Left ventricle myocardium inferior (tissue), 1 donor: ENCODE results near the gene ROR1. TPM values are rescaled to one million over a fixed set of nuclear protein-coding genes. Genes with fewer than 3 reads are reported as not detected.

Experiments
- DNase-seq: peaks from one replicate; pipeline ENCODE4 v3.0.0-alpha.2; 2020
- H3K27ac ChIP-seq: fragments of 200-600 bp; replicated peaks from 2 replicates; pipeline ENCODE4 v1.8.0; 2021
- H3K27me3 ChIP-seq: fragments of 200-600 bp; 2 replicates; pipeline ENCODE4 v1.8.0; 2021; ENCODE audit warnings: low read depth
- H3K36me3 ChIP-seq: fragments of 200-600 bp; 2 replicates; pipeline ENCODE4 v1.8.0; 2021
- H3K4me1 ChIP-seq: fragments of 200-600 bp; 2 replicates; pipeline ENCODE4 v1.8.0; 2021
- H3K4me3 ChIP-seq: fragments of 200-600 bp; 2 replicates; pipeline ENCODE4 v1.8.0; 2021; ENCODE audit warnings: mild to moderate bottlenecking, moderate library complexity
- H3K9me3 ChIP-seq: fragments of 200-600 bp; replicated peaks from 2 replicates; pipeline ENCODE4 v1.8.0; 2021
- intact Hi-C: fragments of 100-400 bp; cut with micrococcal nuclease; formaldehyde crosslinking; loops from one replicate; pipeline ENCODE4 v1.11.0; 2022
- total RNA-seq: library from RNA; stranded (reverse); fragmentation: NEBNext Ultra II Directional; extraction: Animal tissue kit (Norgen Biotek cat#: 25700); gene quantifications from one replicate; pipeline ENCODE4 v1.2.1, GENCODE V29; 2021
- TF ChIP-seq, protein P1 (sequence below): fragments of 200-600 bp; IDR thresholded peaks from 2 replicates; pipeline ENCODE4 v1.8.0; 2021; ENCODE audit warnings: antibody characterized with exemption, mild to moderate bottlenecking, borderline replicate concordance
- donor health status: DM: no; HTN: yes; CAD: no; lungs with severe emphysema.

The ROR1 gene
- total RNA-seq, 1 donor from 2014 or later = 14.0 TPM

DNA sequence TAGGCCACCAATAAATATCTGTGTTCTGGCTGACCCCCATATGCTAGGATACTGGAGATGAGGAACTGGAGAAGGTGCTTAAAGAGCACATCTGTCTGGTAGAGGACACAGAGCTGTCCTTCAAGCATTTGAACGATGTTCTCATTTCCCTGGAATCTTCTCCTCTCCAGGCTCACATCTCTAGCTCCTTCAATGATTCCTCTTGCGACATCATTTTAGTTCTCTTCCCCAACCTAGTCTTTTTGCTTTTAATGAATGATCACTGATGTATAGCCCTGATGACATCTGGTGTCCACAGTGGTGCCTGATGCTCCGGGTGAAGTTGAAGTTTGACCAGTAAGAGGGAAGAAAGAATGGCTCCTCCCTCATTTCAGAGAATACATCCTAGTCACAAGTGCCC lies 348.8 kb downstream of the ROR1 start:
- TF ChIP-seq, protein P1, sequence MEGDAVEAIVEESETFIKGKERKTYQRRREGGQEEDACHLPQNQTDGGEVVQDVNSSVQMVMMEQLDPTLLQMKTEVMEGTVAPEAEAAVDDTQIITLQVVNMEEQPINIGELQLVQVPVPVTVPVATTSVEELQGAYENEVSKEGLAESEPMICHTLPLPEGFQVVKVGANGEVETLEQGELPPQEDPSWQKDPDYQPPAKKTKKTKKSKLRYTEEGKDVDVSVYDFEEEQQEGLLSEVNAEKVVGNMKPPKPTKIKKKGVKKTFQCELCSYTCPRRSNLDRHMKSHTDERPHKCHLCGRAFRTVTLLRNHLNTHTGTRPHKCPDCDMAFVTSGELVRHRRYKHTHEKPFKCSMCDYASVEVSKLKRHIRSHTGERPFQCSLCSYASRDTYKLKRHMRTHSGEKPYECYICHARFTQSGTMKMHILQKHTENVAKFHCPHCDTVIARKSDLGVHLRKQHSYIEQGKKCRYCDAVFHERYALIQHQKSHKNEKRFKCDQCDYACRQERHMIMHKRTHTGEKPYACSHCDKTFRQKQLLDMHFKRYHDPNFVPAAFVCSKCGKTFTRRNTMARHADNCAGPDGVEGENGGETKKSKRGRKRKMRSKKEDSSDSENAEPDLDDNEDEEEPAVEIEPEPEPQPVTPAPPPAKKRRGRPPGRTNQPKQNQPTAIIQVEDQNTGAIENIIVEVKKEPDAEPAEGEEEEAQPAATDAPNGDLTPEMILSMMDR = no peak

DNA sequence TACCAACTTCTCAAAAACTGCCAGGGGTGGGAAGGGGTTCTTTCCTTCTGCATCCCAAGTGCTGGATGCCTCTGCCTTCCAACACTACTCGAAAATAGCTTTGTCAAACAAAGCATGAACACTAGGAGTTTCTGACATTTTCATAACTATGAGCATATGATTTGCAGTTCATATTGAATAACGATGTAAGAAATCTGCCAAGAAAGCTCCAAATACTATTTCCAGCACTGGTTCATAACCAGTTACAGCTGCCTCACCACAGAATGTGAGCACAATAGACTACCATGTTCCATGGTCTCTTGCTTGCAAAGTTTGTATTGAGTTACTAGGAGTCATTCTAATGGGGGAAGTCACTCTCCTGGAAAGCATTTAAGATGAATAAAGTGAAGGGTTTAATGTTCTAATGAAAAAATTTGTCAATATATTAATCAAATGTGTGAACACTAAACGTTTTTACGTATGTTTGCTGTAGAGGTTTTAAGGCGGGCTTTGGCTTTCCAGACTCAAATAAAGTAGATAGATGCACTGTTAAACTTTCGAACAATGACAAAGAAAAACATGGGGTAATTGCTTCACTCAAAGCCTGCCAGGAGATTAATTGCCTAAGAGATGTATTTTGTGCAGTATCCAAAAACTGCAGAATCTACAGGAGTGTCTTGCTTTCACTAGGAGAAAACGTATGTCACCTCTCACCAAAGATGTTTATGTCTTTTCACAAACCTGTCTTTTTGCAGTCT lies 351.1 kb downstream of the ROR1 start:
- no peak overlapping the region for H3K4me3 ChIP-seq
- no peak overlapping the region for H3K27ac ChIP-seq
- H3K9me3 ChIP-seq = no peaks in the 10 kb centered on the region
- TF ChIP-seq, protein P1 = no peak
- no peak for DNase-seq
- no peaks in the 10 kb centered on the region for H3K27me3 ChIP-seq
- intact Hi-C loops = no loop called here
- H3K4me1 ChIP-seq = peaks cover 7% of the 10 kb centered on the region
- no peaks in the 10 kb centered on the region for H3K36me3 ChIP-seq

More for the DNA sequence above, 348.8 kb downstream of the ROR1 start:
- Histone ChIP-seq H3K9me3 (no peaks in the 10 kb centered on the region), H3K4me1 (peaks cover 4% of the 10 kb centered on the region), H3K27ac (no peak overlapping the region), H3K27me3 (no peaks in the 10 kb centered on the region), H3K4me3 (no peak overlapping the region), H3K36me3 (no peaks in the 10 kb centered on the region)
- intact Hi-C loops = no loop called here
- DNase-seq = no peak

DNA sequence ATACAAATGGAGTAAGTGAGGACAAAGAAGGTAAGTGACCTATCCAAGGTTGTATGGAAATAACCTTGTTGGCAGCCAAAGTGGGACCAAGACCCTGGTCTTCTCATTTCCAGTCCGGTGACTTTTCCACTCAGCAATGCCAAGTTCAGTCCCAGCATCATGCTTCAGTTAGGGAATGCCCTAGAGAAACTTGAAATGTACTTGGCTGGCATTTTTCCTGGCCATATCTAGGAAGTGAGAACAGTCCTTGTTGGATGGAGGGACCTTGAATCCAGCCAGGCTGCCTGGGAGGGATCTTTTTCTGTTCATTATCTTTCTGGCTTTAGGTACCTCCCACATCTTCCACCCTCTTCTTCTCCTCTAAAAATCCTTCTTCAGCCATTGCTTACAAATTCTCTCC lies 352.8 kb downstream of the ROR1 start:
- intact Hi-C loops = no loop called here
- TF ChIP-seq, protein P1 = no peak
- Histone ChIP-seq H3K27me3 (no peaks in the 10 kb centered on the region), H3K4me3 (no peak overlapping the region), H3K4me1 (peaks cover 22% of the 10 kb centered on the region), H3K9me3 (no peaks in the 10 kb centered on the region), H3K36me3 (no peaks in the 10 kb centered on the region), H3K27ac (no peak overlapping the region)
- DNase-seq = no peak

DNA sequence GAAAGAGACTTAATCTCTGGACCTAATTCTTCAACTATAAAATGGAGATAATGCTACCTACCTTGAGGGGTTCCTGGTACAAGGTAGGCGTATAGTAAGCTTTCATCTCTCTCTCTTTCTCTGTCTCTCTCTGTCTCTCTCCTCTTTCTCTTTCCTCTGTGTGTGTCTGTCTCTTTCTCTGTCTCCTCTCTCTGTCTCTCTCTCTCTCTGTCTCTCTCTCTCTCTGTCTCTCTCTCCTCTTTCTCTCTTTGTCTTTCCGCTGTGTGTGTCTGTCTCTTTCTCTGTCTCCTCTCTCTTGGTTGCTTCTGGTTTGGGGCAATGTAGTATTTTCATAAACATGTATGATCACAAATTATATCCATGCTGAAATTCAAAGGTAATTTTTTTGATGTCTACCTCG lies 353.5 kb downstream of the ROR1 start:
- Histone ChIP-seq H3K4me3 (no peak overlapping the region), H3K9me3 (no peaks in the 10 kb centered on the region), H3K4me1 (peaks cover 23% of the 10 kb centered on the region), H3K27me3 (no peaks in the 10 kb centered on the region), H3K27ac (no peak overlapping the region), H3K36me3 (no peaks in the 10 kb centered on the region)
- TF ChIP-seq, protein P1 = no peak
- DNase-seq = no peak
- intact Hi-C loops = no loop called here

DNA sequence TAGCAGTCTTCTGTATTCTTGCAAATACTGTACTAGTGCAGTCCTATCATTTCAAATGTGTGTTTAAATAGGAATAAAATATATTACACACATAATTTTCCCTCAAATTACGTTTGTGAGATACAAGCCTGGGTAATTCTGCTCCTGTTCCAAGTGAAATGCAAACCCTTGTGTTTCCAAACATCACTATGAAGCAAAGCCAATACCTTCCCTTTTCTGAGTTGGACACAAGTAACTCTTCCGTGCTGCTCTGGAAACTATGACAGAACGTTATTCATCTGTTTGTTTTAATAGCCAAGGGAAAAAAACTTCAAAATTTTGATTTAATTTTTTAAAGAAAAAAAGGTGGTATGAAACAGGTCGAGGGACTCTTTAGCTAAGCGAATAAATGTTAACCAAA lies 355.9 kb downstream of the ROR1 start:
- TF ChIP-seq, protein P1 = no peak
- Histone ChIP-seq H3K36me3 (no peaks in the 10 kb centered on the region), H3K27ac (no peak overlapping the region), H3K4me1 (peaks cover 23% of the 10 kb centered on the region), H3K27me3 (no peaks in the 10 kb centered on the region), H3K9me3 (no peaks in the 10 kb centered on the region), H3K4me3 (no peak overlapping the region)
- DNase-seq = no peak
- intact Hi-C loops = loop anchor here (10.0 kb wide), 2 partner anchors 435 to 505 kb away; no protein-coding TSS in a partner anchor
